K562 (cell line): ENCODE data around the gene FAM171A2. TPM values are rescaled to one million over a fixed set of nuclear protein-coding genes. Genes with fewer than 3 reads are reported as not detected.

Source experiments
- CBX2 ChIP-seq: fragments of 200-600 bp; sonication (generic); IDR thresholded peaks from one replicate; pipeline ENCODE4 v1.6.1; 2012; ENCODE audit warnings: mild to moderate bottlenecking, low read length, inconsistent platforms; ENCODE audit not compliant: insufficient read depth, poor library complexity, severe bottlenecking
- CBX3 ChIP-seq, 2 experiments: IDR thresholded peaks; 1 replicate in 1 of 2; 2 replicates in 1 of 2; pipeline ENCODE4 v1.6.1; 2012; ENCODE audit warnings: inconsistent platforms in 2 of 2, low read length in 2 of 2, borderline replicate concordance in 1 of 2, control low read depth in 1 of 2
- FIP1L1 ChIP-seq: fragments of 200-400 bp; formaldehyde crosslinking; IDR thresholded peaks from 2 replicates; pipeline ENCODE4 v1.6.1; 2018; ENCODE audit warnings: mild to moderate bottlenecking, low read depth, low read length; ENCODE audit not compliant: poor library complexity, severe bottlenecking
- FOXK2 ChIP-seq, 2 experiments: fragments of 450-650 bp; IDR thresholded peaks in 1 of 2; conservative IDR thresholded peaks in 1 of 2; 2 replicates each; pipeline ENCODE4 v1.6.1; 2016; ENCODE audit warnings: low read depth in 2 of 2, mild to moderate bottlenecking in 1 of 2
- GTF2A2 ChIP-seq: IDR thresholded peaks from 2 replicates; pipeline ENCODE4 v1.6.1; 2016; ENCODE audit warnings: mild to moderate bottlenecking, missing genetic modification characterization, missing compliant biosample characterization
- HDAC1 ChIP-seq, 2 experiments: fragments of 450-650 bp; IDR thresholded peaks; 2 replicates each; pipeline ENCODE4 v1.6.1; 2016 to 2017; ENCODE audit warnings: inconsistent platforms in 1 of 2, mild to moderate bottlenecking in 1 of 2, moderate library complexity in 1 of 2
- MEIS2 ChIP-seq: fragments of 450-650 bp; IDR thresholded peaks from 2 replicates; pipeline ENCODE4 v1.6.1; 2014; ENCODE audit warnings: mild to moderate bottlenecking; ENCODE audit not compliant: partially characterized antibody
- NONO ChIP-seq, 2 experiments: fragments of 200-400 bp in 1 of 2; fragments of 450-650 bp in 1 of 2; formaldehyde crosslinking in 1 of 2; IDR thresholded peaks; 2 replicates each; pipeline ENCODE4 v1.6.1; 2017; ENCODE audit warnings: low read depth in 2 of 2, mild to moderate bottlenecking in 2 of 2, moderate library complexity in 2 of 2, low read length in 1 of 2
- PRMT5 ChIP-seq: sonication (generic); formaldehyde crosslinking; IDR thresholded peaks from 2 replicates; pipeline ENCODE4 v1.5.0; 2020; ENCODE audit warnings: missing genetic modification reagents
- SIN3B ChIP-seq: fragments of 450-650 bp; IDR thresholded peaks from 2 replicates; pipeline ENCODE4 v1.6.1; 2017; ENCODE audit warnings: low read depth, mild to moderate bottlenecking, moderate library complexity
- SMARCB1 ChIP-seq: IDR thresholded peaks from 2 replicates; pipeline ENCODE4 v1.6.1; 2011; ENCODE audit warnings: improper control_type of control experiment, low read depth; ENCODE audit not compliant: insufficient read length
- ZNF263 ChIP-seq: sonication (generic); formaldehyde crosslinking; IDR thresholded peaks from 2 replicates; pipeline ENCODE4 v1.8.0; 2022; ENCODE audit warnings: mild to moderate bottlenecking, missing genetic modification reagents, borderline replicate concordance
- ZNF444 ChIP-seq: fragments of 250-450 bp; sonication (Bioruptor Pico); IDR thresholded peaks from 2 replicates; pipeline ENCODE4 v1.4.0; 2020; ENCODE audit warnings: mild to moderate bottlenecking, moderate library complexity
- ZNF785 ChIP-seq: fragments of 250-450 bp; sonication (Bioruptor Pico); IDR thresholded peaks from 2 replicates; pipeline ENCODE4 v1.4.0; 2020; ENCODE audit warnings: mild to moderate bottlenecking
- polyA plus RNA-seq, 8 experiments: library from polyadenylated mRNA; depleted of rRNA in 4 of 8; stranded (reverse) in 5 of 8; unstranded in 3 of 8; fragments of >200 nt; fragmentation: Nextera tagmentation in 2 of 8; fragmentation: Illumina TruSeq in 1 of 8; extraction: Ambion mirVana in 2 of 8; extraction: Trizol in 1 of 8; gene quantifications; 2 replicates each; pipeline versions ENCODE4 v1.2.1 to v1.2.3, GENCODE V29; 2011 to 2014; ENCODE audit warnings: inconsistent platforms in 1 of 8, missing spikeins in 1 of 8
- total RNA-seq, 7 experiments: library from RNA; depleted of rRNA in 6 of 7; stranded (reverse); fragments of >200 nt in 6 of 7; fragmentation: Illumina TruSeq in 2 of 7; extraction: Trizol in 2 of 7; gene quantifications; 2 replicates each; pipeline versions ENCODE4 v1.2.1 to v1.2.3, GENCODE V29; 2011 to 2021; ENCODE audit warnings: low replicate concordance in 1 of 7
- TF ChIP-seq, protein P1 (sequence below): fragments of 450-650 bp; IDR thresholded peaks from 2 replicates; pipeline ENCODE4 v1.6.1; 2018; ENCODE audit not compliant: partially characterized antibody
- TF ChIP-seq, protein P2 (sequence below): fragments of 450-650 bp; IDR thresholded peaks from 2 replicates; pipeline ENCODE4 v1.6.1; 2017; ENCODE audit warnings: antibody characterized with exemption, mild to moderate bottlenecking
- TF ChIP-seq, protein P3 (sequence below): sonication (generic); formaldehyde crosslinking; IDR thresholded peaks from 2 replicates; pipeline ENCODE4 v1.8.0; 2022; ENCODE audit warnings: mild to moderate bottlenecking, missing genetic modification reagents
- TF ChIP-seq, protein P4 (sequence below): fragments of 450-650 bp; IDR thresholded peaks from 2 replicates; pipeline ENCODE4 v1.6.1; 2016; ENCODE audit warnings: missing biosample characterization, missing genetic modification characterization

The FAM171A2 gene
- total and polyA plus RNA-seq, 9 of the 15 experiments (the other 6 are each of a cell fraction or from before 2014, with no cell fraction given) = 0.10 to 10.2 (median 2.0) TPM; not detected in 1

DNA sequence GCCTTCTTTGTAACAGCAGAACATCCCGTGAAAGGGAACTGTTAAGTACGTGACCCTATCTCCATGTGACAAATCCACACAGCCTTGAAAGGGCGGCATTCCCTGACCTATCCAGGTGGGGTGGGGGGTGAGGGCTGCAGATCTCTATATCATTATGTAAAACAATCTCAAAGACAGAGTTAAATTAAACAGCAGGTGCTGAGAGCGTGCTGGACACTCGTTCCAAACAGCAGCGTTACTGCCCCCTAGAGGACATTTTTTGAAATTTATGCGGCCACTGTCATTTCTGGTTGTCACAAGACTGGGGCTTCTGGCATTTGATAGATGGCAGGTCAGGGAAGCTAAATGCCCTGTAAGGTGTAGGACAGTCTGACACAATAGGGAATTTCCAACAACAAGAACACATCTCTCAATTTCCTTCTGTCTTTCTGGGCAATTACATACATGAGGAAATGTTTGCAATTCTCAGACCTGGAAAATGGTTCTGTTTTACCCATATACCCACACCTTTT lies 32.3 kb downstream of the FAM171A2 start (continued):
- TF ChIP-seq PRMT5 (CRISPR knock-in tag) (no peak), GTF2A2 (tag) (no peak), ZNF263 (CRISPR knock-in tag) (peak; percentile 17; the same call in 1 of the 2 replicates), NONO (IDR thresholded peaks at IDR 0.05; ENCODE audit: low read depth in 2 of 2, low read length in 1 of 2) (no peak), CBX2 (no peak), SMARCB1 (no peak), ZNF444 (CRISPR knock-in tag) (no peak), FIP1L1 (no peak), CBX3 (IDR thresholded peaks at IDR 0.05; ENCODE audit: borderline replicate concordance in 1 of 2, low read length in 2 of 2) (no peak), MEIS2 (peak; percentile 95), ZNF785 (no peak), FOXK2 (conservative IDR thresholded peaks at IDR 0.05 in 1 of 2, IDR thresholded peaks at IDR 0.05 in 1 of 2; ENCODE audit: low read depth in 2 of 2) (no peak), SIN3B (no peak), HDAC1 (IDR thresholded peaks at IDR 0.05) (no peak)
- TF ChIP-seq, protein P1, sequence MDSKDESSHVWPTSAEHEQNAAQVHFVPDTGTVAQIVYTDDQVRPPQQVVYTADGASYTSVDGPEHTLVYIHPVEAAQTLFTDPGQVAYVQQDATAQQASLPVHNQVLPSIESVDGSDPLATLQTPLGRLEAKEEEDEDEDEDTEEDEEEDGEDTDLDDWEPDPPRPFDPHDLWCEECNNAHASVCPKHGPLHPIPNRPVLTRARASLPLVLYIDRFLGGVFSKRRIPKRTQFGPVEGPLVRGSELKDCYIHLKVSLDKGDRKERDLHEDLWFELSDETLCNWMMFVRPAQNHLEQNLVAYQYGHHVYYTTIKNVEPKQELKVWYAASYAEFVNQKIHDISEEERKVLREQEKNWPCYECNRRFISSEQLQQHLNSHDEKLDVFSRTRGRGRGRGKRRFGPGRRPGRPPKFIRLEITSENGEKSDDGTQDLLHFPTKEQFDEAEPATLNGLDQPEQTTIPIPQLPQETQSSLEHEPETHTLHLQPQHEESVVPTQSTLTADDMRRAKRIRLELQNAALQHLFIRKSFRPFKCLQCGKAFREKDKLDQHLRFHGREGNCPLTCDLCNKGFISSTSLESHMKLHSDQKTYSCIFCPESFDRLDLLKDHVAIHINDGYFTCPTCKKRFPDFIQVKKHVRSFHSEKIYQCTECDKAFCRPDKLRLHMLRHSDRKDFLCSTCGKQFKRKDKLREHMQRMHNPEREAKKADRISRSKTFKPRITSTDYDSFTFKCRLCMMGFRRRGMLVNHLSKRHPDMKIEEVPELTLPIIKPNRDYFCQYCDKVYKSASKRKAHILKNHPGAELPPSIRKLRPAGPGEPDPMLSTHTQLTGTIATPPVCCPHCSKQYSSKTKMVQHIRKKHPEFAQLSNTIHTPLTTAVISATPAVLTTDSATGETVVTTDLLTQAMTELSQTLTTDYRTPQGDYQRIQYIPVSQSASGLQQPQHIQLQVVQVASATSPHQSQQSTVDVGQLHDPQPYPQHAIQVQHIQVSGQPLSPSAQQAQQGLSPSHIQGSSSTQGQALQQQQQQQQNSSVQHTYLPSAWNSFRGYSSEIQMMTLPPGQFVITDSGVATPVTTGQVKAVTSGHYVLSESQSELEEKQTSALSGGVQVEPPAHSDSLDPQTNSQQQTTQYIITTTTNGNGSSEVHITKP = no peak
- TF ChIP-seq, protein P2, sequence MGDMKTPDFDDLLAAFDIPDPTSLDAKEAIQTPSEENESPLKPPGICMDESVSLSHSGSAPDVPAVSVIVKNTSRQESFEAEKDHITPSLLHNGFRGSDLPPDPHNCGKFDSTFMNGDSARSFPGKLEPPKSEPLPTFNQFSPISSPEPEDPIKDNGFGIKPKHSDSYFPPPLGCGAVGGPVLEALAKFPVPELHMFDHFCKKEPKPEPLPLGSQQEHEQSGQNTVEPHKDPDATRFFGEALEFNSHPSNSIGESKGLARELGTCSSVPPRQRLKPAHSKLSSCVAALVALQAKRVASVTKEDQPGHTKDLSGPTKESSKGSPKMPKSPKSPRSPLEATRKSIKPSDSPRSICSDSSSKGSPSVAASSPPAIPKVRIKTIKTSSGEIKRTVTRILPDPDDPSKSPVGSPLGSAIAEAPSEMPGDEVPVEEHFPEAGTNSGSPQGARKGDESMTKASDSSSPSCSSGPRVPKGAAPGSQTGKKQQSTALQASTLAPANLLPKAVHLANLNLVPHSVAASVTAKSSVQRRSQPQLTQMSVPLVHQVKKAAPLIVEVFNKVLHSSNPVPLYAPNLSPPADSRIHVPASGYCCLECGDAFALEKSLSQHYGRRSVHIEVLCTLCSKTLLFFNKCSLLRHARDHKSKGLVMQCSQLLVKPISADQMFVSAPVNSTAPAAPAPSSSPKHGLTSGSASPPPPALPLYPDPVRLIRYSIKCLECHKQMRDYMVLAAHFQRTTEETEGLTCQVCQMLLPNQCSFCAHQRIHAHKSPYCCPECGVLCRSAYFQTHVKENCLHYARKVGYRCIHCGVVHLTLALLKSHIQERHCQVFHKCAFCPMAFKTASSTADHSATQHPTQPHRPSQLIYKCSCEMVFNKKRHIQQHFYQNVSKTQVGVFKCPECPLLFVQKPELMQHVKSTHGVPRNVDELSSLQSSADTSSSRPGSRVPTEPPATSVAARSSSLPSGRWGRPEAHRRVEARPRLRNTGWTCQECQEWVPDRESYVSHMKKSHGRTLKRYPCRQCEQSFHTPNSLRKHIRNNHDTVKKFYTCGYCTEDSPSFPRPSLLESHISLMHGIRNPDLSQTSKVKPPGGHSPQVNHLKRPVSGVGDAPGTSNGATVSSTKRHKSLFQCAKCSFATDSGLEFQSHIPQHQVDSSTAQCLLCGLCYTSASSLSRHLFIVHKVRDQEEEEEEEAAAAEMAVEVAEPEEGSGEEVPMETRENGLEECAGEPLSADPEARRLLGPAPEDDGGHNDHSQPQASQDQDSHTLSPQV = no peak
- TF ChIP-seq, protein P3, sequence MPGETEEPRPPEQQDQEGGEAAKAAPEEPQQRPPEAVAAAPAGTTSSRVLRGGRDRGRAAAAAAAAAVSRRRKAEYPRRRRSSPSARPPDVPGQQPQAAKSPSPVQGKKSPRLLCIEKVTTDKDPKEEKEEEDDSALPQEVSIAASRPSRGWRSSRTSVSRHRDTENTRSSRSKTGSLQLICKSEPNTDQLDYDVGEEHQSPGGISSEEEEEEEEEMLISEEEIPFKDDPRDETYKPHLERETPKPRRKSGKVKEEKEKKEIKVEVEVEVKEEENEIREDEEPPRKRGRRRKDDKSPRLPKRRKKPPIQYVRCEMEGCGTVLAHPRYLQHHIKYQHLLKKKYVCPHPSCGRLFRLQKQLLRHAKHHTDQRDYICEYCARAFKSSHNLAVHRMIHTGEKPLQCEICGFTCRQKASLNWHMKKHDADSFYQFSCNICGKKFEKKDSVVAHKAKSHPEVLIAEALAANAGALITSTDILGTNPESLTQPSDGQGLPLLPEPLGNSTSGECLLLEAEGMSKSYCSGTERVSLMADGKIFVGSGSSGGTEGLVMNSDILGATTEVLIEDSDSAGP (CRISPR knock-in tag) = no peak
- TF ChIP-seq, protein P4, sequence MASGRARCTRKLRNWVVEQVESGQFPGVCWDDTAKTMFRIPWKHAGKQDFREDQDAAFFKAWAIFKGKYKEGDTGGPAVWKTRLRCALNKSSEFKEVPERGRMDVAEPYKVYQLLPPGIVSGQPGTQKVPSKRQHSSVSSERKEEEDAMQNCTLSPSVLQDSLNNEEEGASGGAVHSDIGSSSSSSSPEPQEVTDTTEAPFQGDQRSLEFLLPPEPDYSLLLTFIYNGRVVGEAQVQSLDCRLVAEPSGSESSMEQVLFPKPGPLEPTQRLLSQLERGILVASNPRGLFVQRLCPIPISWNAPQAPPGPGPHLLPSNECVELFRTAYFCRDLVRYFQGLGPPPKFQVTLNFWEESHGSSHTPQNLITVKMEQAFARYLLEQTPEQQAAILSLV = no peak
